GM12872 (cell line): ENCODE data around the gene WDR93.

Experiments used
- TF ChIP-seq, protein P1 (sequence below): IDR thresholded peaks from 3 replicates; pipeline ENCODE4 v1.5.1; 2011; ENCODE audit warnings: low read depth, mild to moderate bottlenecking, low read length, moderate library complexity; ENCODE audit not compliant: insufficient read depth

Gene WDR93

GRCh38 chr15:89654847-89655805 is 35.5 kb upstream of the WDR93 start, which contains the start of gene KIF7:
KIF7 (minus strand) TSS chr15:89655467; CDS start chr15:89652930, 2,537 bp downstream.
- TF ChIP-seq, protein P1, sequence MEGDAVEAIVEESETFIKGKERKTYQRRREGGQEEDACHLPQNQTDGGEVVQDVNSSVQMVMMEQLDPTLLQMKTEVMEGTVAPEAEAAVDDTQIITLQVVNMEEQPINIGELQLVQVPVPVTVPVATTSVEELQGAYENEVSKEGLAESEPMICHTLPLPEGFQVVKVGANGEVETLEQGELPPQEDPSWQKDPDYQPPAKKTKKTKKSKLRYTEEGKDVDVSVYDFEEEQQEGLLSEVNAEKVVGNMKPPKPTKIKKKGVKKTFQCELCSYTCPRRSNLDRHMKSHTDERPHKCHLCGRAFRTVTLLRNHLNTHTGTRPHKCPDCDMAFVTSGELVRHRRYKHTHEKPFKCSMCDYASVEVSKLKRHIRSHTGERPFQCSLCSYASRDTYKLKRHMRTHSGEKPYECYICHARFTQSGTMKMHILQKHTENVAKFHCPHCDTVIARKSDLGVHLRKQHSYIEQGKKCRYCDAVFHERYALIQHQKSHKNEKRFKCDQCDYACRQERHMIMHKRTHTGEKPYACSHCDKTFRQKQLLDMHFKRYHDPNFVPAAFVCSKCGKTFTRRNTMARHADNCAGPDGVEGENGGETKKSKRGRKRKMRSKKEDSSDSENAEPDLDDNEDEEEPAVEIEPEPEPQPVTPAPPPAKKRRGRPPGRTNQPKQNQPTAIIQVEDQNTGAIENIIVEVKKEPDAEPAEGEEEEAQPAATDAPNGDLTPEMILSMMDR = no peak

- TF ChIP-seq, protein P1 = no peak
These were observed 34.3 kb upstream of the WDR93 start for GRCh38 chr15:89656116-89656815.

DNA sequence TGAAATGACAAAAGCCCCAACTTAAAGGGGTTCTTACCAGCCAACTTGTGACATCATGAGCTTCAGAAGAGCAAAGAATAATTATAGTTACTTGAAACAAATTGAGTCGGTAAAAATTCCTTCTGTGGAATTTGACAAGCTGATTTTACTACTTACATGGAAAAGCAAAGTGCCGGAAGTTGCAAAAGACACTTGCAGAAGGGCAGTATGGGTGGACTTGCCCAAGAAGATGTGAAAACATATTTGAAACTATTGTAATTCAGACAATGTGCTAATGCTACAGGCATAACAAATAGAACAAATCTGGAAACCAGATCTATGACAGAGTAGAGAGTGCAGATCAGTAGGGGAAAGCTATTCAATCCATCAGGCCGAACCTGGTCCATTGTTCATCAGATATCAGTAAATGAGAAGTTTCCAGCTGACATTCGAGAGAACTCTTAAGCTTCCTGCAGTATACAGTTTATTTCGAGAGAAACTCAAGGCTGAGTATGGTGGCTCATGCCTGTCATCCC is 32.9 kb upstream of the WDR93 start:
- TF ChIP-seq, protein P1 = no peak

GRCh38 chr15:89659295-89659694 is 31.3 kb upstream of the WDR93 start:
- TF ChIP-seq, protein P1 = no peak

GRCh38 chr15:89660556-89660955 is 30.1 kb upstream of the WDR93 start:
- TF ChIP-seq, protein P1 = no peak

DNA sequence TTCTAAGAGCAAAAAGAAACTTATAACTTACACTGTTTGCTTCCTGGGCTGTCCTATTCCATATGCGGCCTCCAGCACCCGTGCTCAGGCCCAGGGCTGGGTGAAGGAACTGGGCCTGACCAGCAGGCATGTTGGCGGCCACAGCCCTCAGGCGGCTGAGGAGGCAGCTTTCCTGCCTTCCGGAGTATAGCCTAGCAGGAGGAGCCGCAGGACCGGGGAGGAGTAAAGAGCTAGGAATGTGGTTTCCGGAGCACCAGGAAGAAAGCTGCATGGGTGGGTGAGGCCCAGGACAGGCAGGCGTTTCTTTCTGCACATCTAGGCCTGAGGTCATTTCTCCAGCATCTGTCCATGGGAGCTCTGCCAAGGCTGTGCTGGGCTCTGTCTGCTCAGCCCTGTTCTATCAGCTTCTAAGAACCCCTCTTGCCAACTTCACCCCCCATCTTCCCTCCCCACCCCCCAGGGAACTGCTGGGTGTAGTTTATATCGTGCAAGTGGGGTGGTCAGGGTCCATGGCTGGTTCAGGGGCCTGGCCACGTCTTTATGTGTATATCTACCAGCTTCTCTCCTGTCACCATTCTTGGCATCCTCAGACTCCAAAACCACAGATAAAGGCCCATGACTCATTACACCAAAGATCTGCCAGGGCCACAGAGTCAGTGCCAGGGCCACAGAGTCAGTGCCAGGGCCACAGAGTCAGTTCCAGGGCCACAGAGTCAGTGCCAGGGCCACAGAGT is 27.6 kb upstream of the WDR93 start:
- TF ChIP-seq, protein P1 = no peak
